ENCODE data around the gene ERGIC1. TPM values are rescaled to one million over a fixed set of nuclear protein-coding genes. Genes with fewer than 3 reads are reported as not detected.

ERGIC1 gene
- total and polyA plus RNA-seq, 2 of the 13 experiments (the other 11 are each of a cell fraction or from before 2014, with no cell fraction given), result 78.5 to 184 TPM

- TF ChIP-seq IKZF1 (IDR thresholded peaks at IDR 0.05) (no peak), ZNF629 (CRISPR knock-in tag; conservative IDR thresholded peaks at IDR 0.05) (peak; percentile 55), ARID4A (CRISPR knock-in tag; IDR thresholded peaks at IDR 0.05; ENCODE audit: borderline replicate concordance) (peak; percentile 34; the same call in 1 of the 2 replicates), BATF2 (CRISPR knock-in tag; IDR thresholded peaks at IDR 0.05) (no peak), ZNF264 (CRISPR knock-in tag; IDR thresholded peaks at IDR 0.05) (no peak), ZNF232 (CRISPR knock-in tag; IDR thresholded peaks at IDR 0.05; ENCODE audit: borderline replicate concordance) (no peak)
- TF ChIP-seq, protein P1, sequence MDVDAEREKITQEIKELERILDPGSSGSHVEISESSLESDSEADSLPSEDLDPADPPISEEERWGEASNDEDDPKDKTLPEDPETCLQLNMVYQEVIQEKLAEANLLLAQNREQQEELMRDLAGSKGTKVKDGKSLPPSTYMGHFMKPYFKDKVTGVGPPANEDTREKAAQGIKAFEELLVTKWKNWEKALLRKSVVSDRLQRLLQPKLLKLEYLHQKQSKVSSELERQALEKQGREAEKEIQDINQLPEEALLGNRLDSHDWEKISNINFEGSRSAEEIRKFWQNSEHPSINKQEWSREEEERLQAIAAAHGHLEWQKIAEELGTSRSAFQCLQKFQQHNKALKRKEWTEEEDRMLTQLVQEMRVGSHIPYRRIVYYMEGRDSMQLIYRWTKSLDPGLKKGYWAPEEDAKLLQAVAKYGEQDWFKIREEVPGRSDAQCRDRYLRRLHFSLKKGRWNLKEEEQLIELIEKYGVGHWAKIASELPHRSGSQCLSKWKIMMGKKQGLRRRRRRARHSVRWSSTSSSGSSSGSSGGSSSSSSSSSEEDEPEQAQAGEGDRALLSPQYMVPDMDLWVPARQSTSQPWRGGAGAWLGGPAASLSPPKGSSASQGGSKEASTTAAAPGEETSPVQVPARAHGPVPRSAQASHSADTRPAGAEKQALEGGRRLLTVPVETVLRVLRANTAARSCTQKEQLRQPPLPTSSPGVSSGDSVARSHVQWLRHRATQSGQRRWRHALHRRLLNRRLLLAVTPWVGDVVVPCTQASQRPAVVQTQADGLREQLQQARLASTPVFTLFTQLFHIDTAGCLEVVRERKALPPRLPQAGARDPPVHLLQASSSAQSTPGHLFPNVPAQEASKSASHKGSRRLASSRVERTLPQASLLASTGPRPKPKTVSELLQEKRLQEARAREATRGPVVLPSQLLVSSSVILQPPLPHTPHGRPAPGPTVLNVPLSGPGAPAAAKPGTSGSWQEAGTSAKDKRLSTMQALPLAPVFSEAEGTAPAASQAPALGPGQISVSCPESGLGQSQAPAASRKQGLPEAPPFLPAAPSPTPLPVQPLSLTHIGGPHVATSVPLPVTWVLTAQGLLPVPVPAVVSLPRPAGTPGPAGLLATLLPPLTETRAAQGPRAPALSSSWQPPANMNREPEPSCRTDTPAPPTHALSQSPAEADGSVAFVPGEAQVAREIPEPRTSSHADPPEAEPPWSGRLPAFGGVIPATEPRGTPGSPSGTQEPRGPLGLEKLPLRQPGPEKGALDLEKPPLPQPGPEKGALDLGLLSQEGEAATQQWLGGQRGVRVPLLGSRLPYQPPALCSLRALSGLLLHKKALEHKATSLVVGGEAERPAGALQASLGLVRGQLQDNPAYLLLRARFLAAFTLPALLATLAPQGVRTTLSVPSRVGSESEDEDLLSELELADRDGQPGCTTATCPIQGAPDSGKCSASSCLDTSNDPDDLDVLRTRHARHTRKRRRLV (CRISPR knock-in tag; IDR thresholded peaks at IDR 0.05), result no peak
Measured at GRCh38 chr5:172886476-172886875, 52.4 kb downstream of the ERGIC1 start (continued).
